Activated CD4-positive, alpha-beta T cell treated with anti-CD3 and anti-CD28 coated beads, Interleukin-2, amount 10 ng/mL, durations not matched to agents 7 days and 5 days (primary cell): Measurements from ENCODE around the gene SDC1. TPM values are rescaled to one million over a fixed set of nuclear protein-coding genes. Genes with fewer than 3 reads are reported as not detected.
"Not testable (repeated sequence)": the region's sequence is repeated elsewhere in the genome, so short reads cannot be mapped to it uniquely, and the experiment has no call there.

Experiments
- CTCF ChIA-PET: fragments of 350-600 bp; sonication (Branson Sonifier 250); formaldehyde crosslinking; loops from one replicate; lab custom pipeline; 2021; ENCODE audit warnings: antibody characterized with exemption; lab: Charles Lee
- POLR2A ChIA-PET: fragments of 350-600 bp; sonication (Branson Sonifier 250); formaldehyde crosslinking; loops from one replicate; lab custom pipeline; 2021; ENCODE audit warnings: antibody characterized with exemption; lab: Charles Lee
- DNase-seq: peaks from one replicate; pipeline ENCODE4 v3.0.0-alpha.2; 2020
- H3K27ac Mint-ChIP-seq: one replicate; pipeline ENCODE4 v1.8.0; 2021; ENCODE audit warnings: mild to moderate bottlenecking, moderate library complexity, mixed read lengths
- H3K27me3 Mint-ChIP-seq: one replicate; pipeline ENCODE4 v1.8.0; 2021; ENCODE audit warnings: mixed read lengths
- H3K36me3 Mint-ChIP-seq: one replicate; pipeline ENCODE4 v1.8.0; 2021; ENCODE audit warnings: low read depth, mixed read lengths
- H3K4me1 Mint-ChIP-seq: one replicate; pipeline ENCODE4 v1.8.0; 2021; ENCODE audit warnings: mixed read lengths
- H3K4me3 Mint-ChIP-seq: one replicate; pipeline ENCODE4 v1.8.0; 2021; ENCODE audit warnings: mild to moderate bottlenecking, moderate library complexity, mixed read lengths
- H3K9me3 Mint-ChIP-seq: one replicate; pipeline ENCODE4 v1.8.0; 2021; ENCODE audit warnings: mixed read lengths
- total RNA-seq, 2 experiments: library from RNA; stranded (reverse); gene quantifications; one replicate each; pipeline ENCODE4 v1.2.3, GENCODE V29; 2021

SDC1 gene
- total RNA-seq, 2 experiments from 2014 or later, result 0.19 TPM; not detected in 1

- Mint-ChIP-seq H3K36me3 (peaks cover 13% of the 10 kb centered on the region), H3K4me1 (peaks cover 7% of the 10 kb centered on the region), H3K27ac (no peak overlapping the region), H3K9me3 (no peaks in the 10 kb centered on the region), H3K27me3 (peaks cover 23% of the 10 kb centered on the region), H3K4me3 (no peak overlapping the region)
- ChIA-PET POLR2A (no interaction called here), CTCF (interaction anchor here (1.2 to 1.5 kb wide), 3 partner anchors 17 to 52 kb away, joined by 3 to 6 read pairs (median 4); partner anchors contain the start of gene SDC1)
- DNase-seq, result no peak
These were observed 17.2 kb upstream of the SDC1 start for GRCh38 chr2:20241973-20242726.

GRCh38 chr2:20240291-20240690 lies 15.4 kb upstream of the SDC1 start:
- H3K27me3 Mint-ChIP-seq, result peaks cover 34% of the 10 kb centered on the region
- H3K9me3 Mint-ChIP-seq, POLR2A ChIA-PET, H3K4me3 Mint-ChIP-seq, H3K36me3 Mint-ChIP-seq, H3K4me1 Mint-ChIP-seq, DNase-seq, H3K27ac Mint-ChIP-seq: not testable (repeated sequence)
- CTCF ChIA-PET, result interaction anchor here (0.8 to 1.4 kb wide), 5 partner anchors 9 to 721 kb away, joined by 3 to 4 read pairs (median 3); no protein-coding TSS in a partner anchor

- H3K27ac Mint-ChIP-seq, result no peak overlapping the region
- H3K36me3 Mint-ChIP-seq, result no peaks in the 10 kb centered on the region
- H3K9me3 Mint-ChIP-seq, result no peaks in the 10 kb centered on the region
- H3K27me3 Mint-ChIP-seq, result peaks cover 39% of the 10 kb centered on the region
- no peak overlapping the region for H3K4me3 Mint-ChIP-seq
- no peak for DNase-seq
- CTCF ChIA-PET, result interaction anchor here (1.3 kb wide), 1 partner anchor 11 kb away, joined by 4 read pairs; the partner anchor contains the start of gene SDC1
- H3K4me1 Mint-ChIP-seq, result peaks cover 2% of the 10 kb centered on the region
- POLR2A ChIA-PET, result no interaction called here
These were observed 11.6 kb upstream of the SDC1 start for GRCh38 chr2:20236496-20236895.

GRCh38 chr2:20235655-20236305 lies 10.8 kb upstream of the SDC1 start:
- Mint-ChIP-seq H3K27me3 (peaks cover 44% of the 10 kb centered on the region), H3K27ac (no peak overlapping the region), H3K4me1 (no peaks in the 10 kb centered on the region), H3K4me3 (no peak overlapping the region), H3K9me3 (no peaks in the 10 kb centered on the region), H3K36me3 (no peaks in the 10 kb centered on the region)
- DNase-seq, result no peak
- POLR2A ChIA-PET, result no interaction called here
- CTCF ChIA-PET, result interaction anchor here (0.6 to 1.3 kb wide), 2 partner anchors 11 to 148 kb away, joined by 4 read pairs; partner anchors contain the start of gene SDC1

GRCh38 chr2:20234597-20234996 lies 9.7 kb upstream of the SDC1 start:
- H3K4me1 Mint-ChIP-seq, H3K9me3 Mint-ChIP-seq, POLR2A ChIA-PET, DNase-seq, H3K36me3 Mint-ChIP-seq, H3K4me3 Mint-ChIP-seq, H3K27ac Mint-ChIP-seq: not testable (repeated sequence)
- CTCF ChIA-PET, result interaction anchor here (1.2 kb wide), 1 partner anchor 9 kb away, joined by 4 read pairs; no protein-coding TSS in a partner anchor
- H3K27me3 Mint-ChIP-seq, result peaks cover 41% of the 10 kb centered on the region

GRCh38 chr2:20232837-20233207 lies 7.9 kb upstream of the SDC1 start:
- no peak overlapping the region for H3K4me3 Mint-ChIP-seq

GRCh38 chr2:20231598-20232026 lies 6.7 kb upstream of the SDC1 start:
- H3K36me3 Mint-ChIP-seq, result no peaks in the 10 kb centered on the region
- H3K9me3 Mint-ChIP-seq, result no peaks in the 10 kb centered on the region
- ChIA-PET CTCF (interaction anchor here (1.2 kb wide), 1 partner anchor 9 kb away, joined by 3 read pairs; no protein-coding TSS in a partner anchor), POLR2A (no interaction called here)
- H3K27ac Mint-ChIP-seq, result no peak overlapping the region
- DNase-seq, result no peak
- H3K4me3 Mint-ChIP-seq, result no peak overlapping the region
- H3K27me3 Mint-ChIP-seq, result peaks cover 40% of the 10 kb centered on the region
- H3K4me1 Mint-ChIP-seq, result no peaks in the 10 kb centered on the region

More at GRCh38 chr2:20232837-20233207, 7.9 kb upstream of the SDC1 start:
- peaks cover 44% of the 10 kb centered on the region for H3K27me3 Mint-ChIP-seq
- no peaks in the 10 kb centered on the region for H3K9me3 Mint-ChIP-seq
- H3K4me1 Mint-ChIP-seq, result no peaks in the 10 kb centered on the region
- no peak overlapping the region for H3K27ac Mint-ChIP-seq
- no peak for DNase-seq
- H3K36me3 Mint-ChIP-seq, result no peaks in the 10 kb centered on the region
- POLR2A ChIA-PET, result no interaction called here
- CTCF ChIA-PET, result no interaction called here

GRCh38 chr2:20231159-20231558 lies 6.2 kb upstream of the SDC1 start:
- ChIA-PET CTCF (interaction anchor here (1.2 kb wide), 1 partner anchor 10 kb away, joined by 3 read pairs; no protein-coding TSS in a partner anchor), POLR2A (no interaction called here)
- Mint-ChIP-seq H3K4me1 (no peaks in the 10 kb centered on the region), H3K27me3 (peaks cover 41% of the 10 kb centered on the region), H3K36me3 (no peaks in the 10 kb centered on the region), H3K4me3 (no peak overlapping the region), H3K27ac (no peak overlapping the region), H3K9me3 (no peaks in the 10 kb centered on the region)
- DNase-seq, result no peak

GRCh38 chr2:20230114-20230425 lies 5.1 kb upstream of the SDC1 start:
- Mint-ChIP-seq H3K4me3 (no peak overlapping the region), H3K27ac (no peak overlapping the region), H3K9me3 (no peaks in the 10 kb centered on the region), H3K27me3 (peaks cover 47% of the 10 kb centered on the region), H3K36me3 (no peaks in the 10 kb centered on the region), H3K4me1 (peaks cover 6% of the 10 kb centered on the region)
- ChIA-PET CTCF (no interaction called here), POLR2A (no interaction called here)
- no peak for DNase-seq

- Mint-ChIP-seq H3K4me3 (no peak overlapping the region), H3K27me3 (peaks cover 47% of the 10 kb centered on the region), H3K36me3 (no peaks in the 10 kb centered on the region), H3K9me3 (no peaks in the 10 kb centered on the region), H3K27ac (no peak overlapping the region), H3K4me1 (peaks cover 6% of the 10 kb centered on the region)
- CTCF ChIA-PET, result no interaction called here
- POLR2A ChIA-PET, result no interaction called here
- DNase-seq, result no peak
These were observed 4.6 kb upstream of the SDC1 start for GRCh38 chr2:20229322-20230113.

- CTCF ChIA-PET, result interaction anchor here (0.6 kb wide), 1 partner anchor 25 kb away, joined by 4 read pairs; no protein-coding TSS in a partner anchor
- Mint-ChIP-seq H3K4me1 (peaks cover 8% of the 10 kb centered on the region), H3K36me3 (no peaks in the 10 kb centered on the region), H3K4me3 (no peak overlapping the region), H3K27ac (no peak overlapping the region), H3K9me3 (no peaks in the 10 kb centered on the region), H3K27me3 (peaks cover 49% of the 10 kb centered on the region)
- DNase-seq, result no peak
- POLR2A ChIA-PET, result no interaction called here
These were observed 3.1 kb upstream of the SDC1 start for GRCh38 chr2:20227894-20228505.

- Mint-ChIP-seq H3K36me3 (no peaks in the 10 kb centered on the region), H3K27me3 (peaks cover 60% of the 10 kb centered on the region), H3K27ac (no peak overlapping the region), H3K4me3 (no peak overlapping the region), H3K4me1 (peaks cover 11% of the 10 kb centered on the region), H3K9me3 (no peaks in the 10 kb centered on the region)
- ChIA-PET POLR2A (no interaction called here), CTCF (interaction anchor here (0.6 to 1.4 kb wide), 4 partner anchors 9 to 22 kb away, joined by 4 read pairs; no protein-coding TSS in a partner anchor)
- DNase-seq, result no peak
These were observed 1.2 kb upstream of the SDC1 start for GRCh38 chr2:20226152-20226545.
